ENCODE measurements around the gene TANC1. TPM values are rescaled to one million over a fixed set of nuclear protein-coding genes. Genes with fewer than 3 reads are reported as not detected.
A peak's percentile ranks its signal among the peaks of the same experiment; 100 is the strongest.

TANC1 gene
- total RNA-seq, 1 donor from 2014 or later, result 43.7 TPM

DNA sequence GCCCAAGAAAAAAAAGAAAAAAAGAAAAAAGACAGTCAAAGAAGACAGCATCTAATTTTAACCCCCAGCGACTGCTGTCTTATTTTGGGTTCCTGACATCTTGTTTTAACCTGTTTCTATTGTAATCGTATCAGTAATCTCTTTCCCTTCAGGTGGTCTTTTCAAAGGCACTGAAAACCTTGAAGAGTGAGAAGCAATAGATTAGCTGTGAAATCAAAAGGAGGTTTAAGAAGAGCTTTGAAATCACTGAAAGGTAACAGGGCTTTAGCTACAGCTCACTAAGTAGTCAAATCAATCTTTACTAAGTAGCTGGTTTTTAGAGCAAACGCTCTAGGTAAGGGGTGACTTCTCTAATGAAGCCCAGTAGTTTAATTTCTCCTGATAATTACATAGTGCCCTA is 5.4 kb upstream of the TANC1 start:
- no peak for DNase-seq

DNA sequence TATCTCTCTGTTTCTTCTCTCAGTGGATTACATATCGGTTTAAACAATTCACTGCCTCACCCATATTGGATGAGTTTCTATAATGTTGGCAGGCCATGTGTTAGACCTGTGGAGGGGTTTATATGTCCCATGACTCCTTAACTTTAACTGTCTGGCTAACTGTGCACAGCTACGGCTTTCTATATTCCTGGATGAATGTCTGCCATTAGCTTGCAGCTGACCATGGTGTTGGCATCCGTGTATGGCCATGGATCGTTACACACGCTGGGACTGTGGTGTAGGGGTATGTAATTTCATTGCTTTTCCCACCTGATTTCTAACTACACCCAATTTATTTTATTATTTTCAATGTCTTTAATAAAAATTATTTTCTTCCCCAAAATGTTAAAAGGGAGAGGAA is 3.3 kb upstream of the TANC1 start:
- DNase-seq, result no peak

DNA sequence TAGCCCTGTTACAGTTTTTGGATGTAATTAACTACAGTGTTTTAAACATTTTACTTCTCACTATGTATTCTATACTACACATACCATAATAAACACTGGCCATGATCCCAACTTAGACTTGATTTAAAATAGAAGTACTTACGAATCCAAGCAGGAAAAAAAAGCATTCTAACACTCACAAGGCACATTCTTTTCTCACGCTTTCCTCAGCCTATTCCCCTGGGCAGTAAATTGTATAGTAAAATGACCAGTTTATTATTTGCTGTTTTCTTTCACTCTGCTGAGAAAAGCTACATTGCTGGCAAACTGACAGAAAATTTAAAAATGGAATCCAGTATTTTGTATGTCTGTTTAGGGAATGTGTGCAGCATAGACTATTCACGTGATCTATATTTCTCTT is 2.8 kb upstream of the TANC1 start:
- peak; percentile 71 for DNase-seq

DNA sequence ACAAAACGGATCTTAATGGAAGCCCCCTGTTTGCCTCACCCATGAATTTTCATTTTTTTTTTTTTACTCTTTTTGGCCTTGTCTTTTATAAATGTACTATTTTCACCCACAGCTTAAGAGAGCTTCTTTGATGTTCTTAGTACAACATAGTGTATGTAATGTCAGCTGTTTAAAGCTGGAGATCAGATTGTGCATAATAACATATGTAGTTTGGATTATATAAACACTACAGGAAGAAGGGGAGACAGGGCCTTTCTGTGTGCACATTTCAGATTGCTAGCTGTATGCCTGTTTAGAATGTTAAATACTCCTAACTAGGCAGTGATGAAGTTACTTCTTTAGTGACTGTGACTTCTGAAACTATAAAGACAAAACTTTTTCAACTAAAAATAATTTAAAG is 2.1 kb upstream of the TANC1 start:
- DNase-seq, result peak; percentile 18

DNA sequence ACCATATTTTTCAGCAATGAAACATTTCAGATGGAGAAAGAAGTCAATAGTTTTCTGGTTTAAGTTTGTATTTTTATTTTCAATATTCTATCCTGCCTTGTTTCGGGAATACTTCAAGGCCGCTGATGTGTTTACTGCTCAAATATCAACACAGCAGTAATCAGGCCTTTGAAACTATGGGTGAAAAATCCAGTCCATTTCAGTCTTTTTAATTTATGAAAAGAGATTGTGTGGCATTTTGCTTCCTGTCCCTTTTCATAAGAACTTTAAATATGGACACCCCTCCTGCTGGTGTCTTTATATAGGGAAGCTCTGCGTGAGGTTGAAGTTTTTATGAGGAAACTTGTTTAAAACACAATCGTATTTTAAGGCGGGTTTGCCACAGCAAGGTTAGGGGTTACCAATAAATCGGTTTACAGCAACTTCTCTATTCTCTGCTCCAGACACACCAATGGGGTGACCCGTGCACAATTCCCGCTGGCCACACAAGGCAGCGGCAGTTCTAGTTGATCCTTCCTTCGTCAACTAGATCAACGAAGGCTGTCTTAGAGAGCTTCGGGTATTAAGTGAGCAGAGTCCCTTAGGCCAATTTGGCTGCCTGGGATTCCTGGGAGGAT is 1.2 kb upstream of the TANC1 start:
- DNase-seq, result no peak

DNA sequence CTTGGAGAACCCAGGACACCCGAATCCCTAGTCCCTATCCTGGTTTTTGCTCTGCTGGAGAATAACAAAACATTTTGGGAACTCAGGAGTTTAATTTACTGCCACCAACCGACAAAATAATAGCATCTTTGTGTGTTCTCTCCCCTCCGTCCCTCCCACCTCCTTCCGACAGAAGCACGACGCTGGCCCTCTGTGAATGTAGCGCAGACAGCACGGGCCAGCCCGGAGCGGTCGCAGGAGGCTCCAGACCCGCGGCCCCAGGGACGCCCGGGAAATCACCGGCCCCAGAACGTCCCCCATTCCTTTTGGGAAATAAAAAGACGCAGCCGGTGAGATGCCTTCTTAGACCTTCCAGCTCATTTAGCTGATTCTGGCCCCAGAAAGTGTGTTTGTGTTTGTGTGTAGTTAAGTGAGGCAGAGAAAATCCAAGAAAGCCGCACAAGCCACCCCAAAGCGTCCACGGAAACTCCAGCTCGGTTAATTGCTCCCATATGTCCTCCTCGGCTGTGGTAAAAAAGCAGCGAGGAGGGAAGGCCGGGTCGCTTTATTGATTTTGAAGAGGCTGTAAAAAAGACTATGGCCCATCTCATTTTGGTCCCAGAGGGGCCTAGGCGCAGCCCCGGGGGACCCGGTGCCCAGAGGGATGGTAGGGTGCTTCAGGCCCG is 577 bp upstream of the TANC1 start:
- peak; percentile 67 for DNase-seq

DNA sequence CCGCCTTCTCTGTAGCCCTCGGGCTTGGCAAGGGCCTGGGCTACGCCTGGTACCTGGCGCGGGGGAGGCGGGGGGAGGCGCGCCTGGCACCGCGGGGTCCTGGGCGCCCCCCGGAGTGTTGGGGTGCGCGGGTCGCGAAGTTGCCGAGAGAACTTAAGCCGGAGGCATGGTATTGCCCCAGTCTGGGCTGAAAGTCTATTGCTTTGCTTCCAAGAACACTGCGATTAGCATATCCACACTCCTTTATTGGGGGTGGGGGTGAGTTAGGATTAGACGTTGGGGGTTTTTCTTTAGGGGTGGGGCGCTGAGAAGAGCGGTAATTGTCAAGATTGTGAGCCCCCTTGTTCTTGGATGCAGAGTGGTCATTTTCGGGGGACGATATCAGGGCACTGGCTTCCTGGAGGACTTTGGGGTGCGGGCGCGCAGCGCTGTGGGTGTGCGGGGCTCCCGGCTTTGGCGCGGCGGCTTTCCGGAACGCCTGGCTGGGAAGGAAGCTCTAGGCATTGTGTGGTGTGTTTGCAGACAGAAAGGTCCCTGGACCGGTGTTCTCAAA is 798 bp downstream of the TANC1 start:
- DNase-seq, result no peak

DNA sequence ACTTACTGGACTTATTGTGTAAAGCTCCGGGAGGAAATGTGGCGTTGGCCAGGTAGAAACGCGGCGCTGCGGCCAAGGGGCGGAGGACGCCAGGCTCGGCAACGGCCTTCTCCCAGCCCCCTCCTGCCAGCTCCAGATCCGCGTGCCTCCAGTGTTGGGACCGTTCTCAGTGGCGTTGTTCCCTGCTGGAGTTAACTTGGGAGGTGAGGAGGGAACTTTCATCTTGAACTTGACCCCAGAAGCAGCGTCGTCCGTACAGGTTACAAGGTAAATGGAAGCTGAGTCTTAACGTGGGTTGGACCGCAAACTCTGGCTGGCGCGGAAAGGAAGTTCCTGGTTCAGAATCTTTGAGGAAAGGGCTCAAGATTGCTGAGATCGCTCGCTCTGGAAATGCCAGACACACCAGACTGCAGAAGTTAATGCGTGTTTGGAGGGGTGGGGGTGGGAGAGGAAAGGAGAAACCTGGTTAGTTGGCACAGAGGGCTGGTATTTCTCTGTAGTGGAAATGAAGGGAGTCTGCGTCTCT is 1.3 kb downstream of the TANC1 start:
- no peak for DNase-seq

DNA sequence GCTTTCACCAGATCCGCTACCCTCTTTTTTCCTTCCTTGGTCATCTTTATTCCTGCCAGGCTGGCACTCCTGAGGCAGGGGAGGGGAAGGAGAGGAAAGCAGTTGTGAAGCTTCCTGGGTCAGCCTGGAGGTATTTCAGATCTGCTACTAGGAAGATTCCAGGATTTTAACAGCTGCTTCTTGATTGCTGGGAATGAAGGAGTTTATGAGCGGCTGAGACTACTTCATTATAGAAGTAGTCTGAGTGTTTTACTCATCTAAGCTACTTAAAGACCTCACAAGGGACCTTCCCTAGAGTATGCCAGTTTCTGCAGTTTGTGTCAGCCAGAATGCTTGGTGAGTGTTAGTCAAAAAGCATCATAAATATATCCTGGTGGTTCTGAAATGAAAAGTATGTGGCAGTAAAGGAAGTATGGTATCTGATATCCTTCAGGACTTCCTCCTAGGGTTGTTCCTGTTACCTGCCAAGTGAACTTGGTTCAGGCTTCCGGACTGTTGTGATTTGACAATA is 1.9 kb downstream of the TANC1 start:
- DNase-seq, result no peak

DNA sequence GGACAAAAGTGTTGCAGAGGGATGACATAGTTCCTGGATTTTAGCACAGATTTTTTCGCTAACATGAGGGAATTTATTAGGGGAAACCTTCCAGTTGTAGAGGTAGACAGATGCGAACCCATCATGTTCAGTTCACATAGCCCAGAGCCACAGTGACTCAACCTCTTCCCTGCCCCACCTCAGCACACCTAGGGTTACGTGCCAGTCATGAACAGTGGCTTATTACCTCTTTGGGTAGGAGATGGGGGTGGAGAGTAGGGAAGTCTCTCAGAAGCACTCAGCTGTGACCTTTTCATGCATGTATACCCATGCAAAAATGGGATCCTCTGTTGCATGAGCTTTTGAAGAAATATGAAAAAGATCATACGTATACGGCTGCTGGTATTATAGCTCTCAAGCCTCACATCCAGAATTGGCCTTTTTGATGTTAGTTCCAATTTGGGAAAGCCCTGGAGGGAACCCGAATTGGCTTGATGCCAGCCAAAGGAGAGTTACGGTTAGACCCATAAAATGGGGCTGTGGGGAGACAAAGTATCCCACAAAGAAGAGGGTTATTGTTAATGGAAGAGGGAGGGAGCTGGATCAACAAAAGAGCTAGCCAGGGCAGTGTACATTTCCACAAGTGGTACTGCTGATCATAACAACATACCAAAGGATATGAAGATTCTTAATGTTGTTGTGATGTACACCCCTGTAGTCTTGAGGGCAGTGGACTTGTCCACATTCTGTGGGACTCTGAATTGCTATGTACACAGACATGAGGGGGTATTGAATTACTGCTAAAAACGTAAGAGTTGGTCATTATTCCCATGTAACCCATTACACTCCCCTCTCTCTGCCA is 4.9 kb downstream of the TANC1 start:
- peak; percentile 39 for DNase-seq

DNA sequence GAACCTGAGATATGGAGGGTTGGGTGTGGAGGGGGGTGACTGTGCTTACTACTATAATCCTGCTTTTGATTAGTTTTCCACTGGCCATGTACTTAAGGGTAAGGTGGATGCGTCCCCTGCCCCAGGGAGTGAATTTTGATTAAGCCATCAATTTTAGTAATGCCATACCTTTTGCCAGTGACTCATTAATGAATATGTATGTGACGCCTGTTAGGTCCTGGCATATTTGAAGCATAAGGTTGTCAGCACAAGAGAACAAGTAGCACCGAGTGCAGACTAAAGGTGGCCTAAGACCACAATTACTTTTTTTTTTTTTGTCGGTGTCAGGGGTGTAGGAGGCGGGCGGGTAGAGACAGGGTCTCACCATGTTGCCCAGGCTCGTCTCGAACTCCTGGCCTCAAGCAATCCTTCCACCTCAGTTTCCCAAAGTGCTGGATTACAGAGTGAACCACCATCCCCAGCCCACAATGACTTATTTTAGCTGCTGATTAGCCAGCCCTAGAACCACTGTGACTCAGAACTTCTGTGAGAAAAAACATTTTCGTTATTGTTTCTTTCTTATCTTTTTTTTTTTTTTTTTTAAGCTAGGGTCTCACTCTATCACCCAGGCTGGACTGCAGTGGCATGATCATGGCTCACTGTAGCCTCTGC is 7.0 kb downstream of the TANC1 start:
- no peak for DNase-seq

DNA sequence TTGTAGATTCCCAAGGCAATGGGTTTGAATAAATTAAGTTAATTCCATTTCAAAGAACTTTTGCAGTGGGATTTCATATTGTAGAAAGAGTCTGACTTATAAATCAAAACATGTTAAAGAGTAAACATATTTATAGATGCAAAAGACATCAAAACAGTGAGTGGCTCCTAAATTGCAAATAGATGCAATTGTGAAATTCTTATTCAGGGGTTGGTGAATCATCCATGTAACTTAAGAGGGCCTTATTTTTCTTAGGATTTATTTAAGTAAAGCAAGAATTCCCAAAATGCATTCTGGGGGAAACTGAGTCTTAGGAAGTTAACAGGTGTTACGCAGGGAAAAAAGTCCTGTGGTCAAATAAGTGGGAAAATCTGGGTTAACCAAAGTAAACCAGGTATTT is 11.3 kb downstream of the TANC1 start:
- DNase-seq, result no peak

DNA sequence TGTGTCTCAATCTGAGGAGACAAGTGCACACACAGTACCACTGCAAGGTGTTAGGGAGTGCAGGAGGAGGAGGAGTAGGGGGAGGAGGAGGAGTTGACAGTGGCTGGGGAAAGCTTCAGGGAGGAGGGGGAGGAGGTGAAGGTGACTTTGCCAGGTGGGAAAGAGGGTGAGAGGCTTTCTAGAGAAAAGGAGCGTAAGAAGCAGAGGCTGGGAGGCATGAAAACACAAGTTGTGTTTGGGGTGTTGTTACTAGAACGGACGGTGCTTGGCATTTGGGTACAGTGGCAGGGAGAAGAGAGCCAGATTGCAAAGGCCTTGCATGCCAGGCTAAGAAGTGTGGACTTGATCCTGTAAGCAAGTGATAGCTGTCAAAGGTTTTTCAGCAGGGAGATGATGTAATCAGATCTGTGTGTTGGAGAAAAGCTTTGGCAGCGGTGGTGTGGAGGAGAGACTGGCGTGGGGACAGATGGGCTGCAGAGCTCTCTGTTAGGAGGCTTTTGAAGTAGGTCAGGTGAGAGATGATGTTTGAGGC is 16.2 kb downstream of the TANC1 start:
- DNase-seq, result no peak

DNA sequence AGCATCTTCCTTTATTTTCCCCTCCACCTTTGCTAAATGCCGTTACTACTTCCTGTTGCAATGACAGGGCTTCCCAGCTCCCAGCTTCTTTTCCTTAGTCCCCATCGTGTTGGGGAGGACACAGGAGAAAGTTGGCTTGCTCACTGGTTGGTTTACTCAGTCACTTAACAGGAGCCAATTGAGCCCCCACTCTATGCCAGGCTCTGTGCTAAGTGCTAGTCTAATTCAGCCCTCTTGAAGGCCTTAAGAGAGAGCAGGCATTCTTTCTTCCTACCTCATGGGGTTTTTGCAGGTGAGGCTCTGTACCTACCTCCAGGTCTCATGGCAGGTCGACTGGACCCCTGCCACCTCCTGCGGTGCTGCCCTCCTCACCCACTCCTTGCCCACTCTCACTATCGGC is 20.1 kb downstream of the TANC1 start:
- no peak for DNase-seq

DNA sequence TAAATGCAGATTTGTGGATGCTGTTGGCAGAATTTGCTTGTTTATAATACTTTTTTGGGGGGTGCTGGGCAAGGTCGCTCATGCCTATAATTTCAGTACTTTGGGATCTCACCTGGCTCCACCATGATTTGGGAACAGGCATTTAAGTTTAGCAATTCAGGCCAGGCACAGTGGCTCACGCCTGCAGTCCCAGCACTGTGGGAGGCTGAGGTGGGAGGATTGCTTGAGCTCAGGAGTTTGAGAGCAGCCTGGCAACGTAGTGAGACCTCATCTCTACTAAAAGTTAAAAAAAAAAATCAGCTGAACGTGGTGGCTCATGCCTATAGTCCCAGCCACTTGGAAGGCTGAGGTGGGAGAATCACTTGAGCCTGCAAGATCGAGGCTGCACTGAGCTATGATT is 20.7 kb downstream of the TANC1 start:
- DNase-seq, result no peak

DNA sequence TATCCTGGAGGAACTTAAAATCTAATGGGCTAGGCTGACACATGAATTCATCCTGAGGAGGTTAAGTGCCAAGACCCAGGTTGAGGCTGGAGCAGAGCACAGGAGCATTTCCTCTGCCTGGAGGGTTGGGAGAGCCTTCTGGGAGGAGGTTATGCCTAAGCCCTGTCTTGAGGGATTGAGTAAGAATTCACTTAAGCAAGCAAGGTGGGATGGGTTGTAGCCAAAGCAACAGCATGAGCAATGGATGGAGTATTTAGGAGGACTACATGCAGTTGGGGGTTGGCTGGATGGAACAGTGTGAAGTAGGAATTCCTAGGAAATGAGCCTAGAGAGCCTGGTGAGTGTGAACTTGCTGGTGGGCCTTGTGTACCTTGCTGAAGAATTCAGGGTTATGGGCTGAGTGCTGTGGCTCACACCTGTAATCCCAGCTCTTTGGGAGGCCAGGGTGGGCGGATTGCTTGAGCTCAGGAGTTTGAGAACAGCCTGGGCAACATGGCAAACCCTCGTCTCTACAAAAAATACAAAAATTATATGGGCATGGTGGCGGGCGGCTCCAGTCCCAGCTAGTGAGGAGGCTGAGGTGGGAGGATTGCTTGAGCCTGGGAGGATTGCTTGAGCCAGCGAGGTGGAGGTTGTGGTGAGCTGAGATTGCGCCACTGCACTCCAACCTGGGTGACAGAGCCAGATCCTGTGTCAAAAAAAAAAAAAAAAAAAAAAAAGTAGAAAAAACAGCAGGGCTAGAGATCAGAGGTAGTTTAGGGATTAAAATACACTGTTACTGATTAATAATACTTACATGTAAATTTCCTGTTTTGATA is 22.2 kb downstream of the TANC1 start:
- DNase-seq, result no peak

DNA sequence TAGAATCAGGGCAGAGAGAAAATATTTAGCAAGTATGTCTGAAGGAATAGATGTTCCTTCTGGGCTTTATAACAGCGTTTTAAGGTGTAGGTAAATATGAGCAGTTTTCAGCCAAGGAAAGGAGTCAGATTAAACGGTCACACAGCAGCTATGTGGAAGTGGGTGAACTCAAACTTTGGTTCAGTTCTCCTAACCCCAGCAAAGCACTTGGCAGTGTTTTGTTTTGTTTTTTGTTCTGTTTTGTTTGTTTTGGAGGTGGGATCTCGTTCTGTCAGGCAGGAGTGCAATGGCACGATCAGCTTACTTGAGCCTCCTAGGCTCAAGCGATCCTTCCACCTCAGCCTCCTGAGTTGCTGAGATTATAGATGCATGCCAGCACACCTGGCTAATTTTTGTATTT is 24.6 kb downstream of the TANC1 start:
- no peak for DNase-seq

DNA sequence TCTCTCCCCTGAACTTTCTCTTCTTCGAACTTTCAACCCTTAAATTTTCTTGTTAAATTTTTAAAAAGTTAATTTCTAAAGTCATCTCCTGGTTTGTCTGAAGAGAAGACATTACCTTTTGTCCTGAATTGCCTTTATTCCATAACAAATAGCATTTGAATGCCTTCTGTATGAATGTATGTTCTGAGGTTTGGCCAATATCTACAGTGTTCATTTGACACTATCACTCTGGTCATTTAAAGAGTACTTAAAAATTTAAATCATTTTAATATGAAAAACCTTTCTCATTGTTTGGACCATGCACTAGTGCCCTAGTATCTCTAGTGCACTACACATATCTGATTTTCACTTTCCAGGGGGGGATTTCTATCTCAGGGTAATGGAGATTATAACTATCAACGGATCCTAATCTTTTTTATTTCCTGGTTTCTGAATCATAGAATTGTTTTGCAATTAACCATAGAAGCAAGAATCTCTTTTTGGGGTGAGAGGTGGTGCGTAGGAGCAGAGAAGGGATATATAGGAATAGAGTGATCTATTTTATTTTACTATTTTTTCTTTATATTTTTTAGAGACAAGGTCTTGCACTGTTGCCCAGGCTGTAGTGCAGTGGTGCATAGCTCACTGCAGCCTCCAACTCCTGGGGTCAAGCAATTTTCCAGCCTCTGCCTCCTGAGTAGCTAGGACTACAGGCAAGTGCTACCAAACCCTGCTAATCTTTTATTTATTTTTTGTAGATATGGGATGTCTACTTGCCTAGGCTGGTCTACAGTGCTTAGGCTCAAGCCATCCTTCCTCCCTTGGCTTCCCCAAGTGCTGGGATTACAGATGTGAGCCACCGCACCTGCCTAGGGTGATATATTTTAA is 25.5 kb downstream of the TANC1 start:
- no peak for DNase-seq

DNA sequence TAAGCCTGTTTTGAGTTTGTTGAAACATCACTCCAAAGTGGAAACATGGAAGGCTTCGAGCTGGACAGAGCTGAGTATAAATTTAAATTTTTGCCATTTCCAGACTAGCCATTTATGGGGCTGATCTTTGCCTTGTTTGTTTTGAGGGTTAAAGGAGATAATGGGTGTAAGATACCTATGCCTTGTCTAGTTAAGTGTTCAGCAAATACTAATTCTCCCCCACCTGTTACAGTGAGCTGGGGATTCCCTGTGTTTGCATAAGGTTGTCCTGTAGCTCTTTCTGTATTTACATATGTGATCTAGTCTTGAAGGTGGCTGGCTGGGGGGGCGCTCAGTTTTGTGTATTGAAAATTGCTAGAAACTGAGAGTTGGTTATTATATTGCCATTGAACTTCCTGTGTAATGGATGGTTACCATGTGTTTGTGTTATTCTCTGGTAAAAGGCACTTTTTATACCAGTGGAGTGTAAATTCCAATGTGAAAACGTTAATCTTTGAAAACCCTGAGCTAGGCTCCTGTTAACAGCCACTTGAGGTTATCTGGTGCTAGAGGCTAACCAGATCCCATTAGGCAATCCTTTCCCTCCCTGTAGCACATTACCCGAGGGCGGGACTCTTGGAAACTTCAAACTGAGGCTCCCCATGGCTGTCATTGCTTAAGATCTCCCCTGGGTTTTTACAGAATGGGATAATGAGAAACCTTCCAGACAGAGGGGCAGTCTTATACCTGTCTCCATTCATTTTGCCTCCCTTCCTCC is 26.7 kb downstream of the TANC1 start:
- no peak for DNase-seq
